Breast epithelium (tissue), 3 donors: ENCODE results near the gene ZNF747.

ENCODE experiments used
- POLR2A ChIP-seq: fragments of 450-650 bp; IDR thresholded peaks from one replicate; pipeline ENCODE4 v1.6.1; 2016; ENCODE audit warnings: antibody characterized with exemption, mild to moderate bottlenecking, moderate library complexity
- POLR2AphosphoS5 ChIP-seq, 3 donors: sonication (generic); formaldehyde crosslinking; IDR thresholded peaks; one replicate each; pipeline ENCODE4 v1.6.1; 2017; ENCODE audit warnings: antibody characterized with exemption in 3 of 3
- TF ChIP-seq, protein P1 (sequence below), 3 donors: fragments of 450-650 bp; IDR thresholded peaks; one replicate each; pipeline ENCODE4 v1.5.1; 2016 to 2017; ENCODE audit warnings: antibody characterized with exemption in 3 of 3, mild to moderate bottlenecking in 3 of 3, moderate library complexity in 3 of 3

DNA sequence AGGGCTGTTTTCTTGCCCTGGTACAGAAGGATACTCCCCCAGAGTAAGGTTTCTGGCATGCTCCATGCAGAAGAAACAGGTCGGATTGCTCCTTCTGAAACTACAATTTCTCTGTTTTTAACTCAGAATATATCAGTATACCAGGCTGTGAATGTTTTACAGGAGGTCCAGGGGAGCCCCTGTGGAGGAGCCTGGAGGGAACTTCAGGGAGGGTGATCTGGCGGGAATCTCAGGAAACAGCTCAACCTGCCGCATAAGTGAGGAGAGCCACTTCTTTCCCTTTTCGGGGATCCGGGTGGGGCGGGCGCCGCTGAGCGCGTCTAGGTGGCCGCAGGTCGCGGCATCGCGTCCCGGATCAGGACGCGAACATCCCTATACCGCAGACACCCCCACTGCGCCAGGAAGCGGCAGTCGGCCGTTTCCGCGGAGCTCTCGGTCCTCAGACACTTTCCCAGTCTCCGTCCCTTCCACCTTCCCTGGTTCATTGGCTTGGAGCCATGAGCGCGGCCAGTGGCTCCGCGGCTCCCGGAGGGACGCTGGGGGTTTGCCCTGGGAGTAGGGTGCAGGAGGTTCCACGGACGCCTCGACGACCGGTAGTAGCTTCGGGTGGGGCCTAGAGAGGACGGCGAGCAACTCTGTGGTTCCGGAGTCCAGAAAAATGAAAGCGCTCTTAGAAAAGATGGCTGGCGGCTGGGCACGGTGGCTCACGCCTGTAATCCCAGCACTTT, 26.6 kb upstream of the ZNF747 start:
- TF ChIP-seq, protein P1, sequence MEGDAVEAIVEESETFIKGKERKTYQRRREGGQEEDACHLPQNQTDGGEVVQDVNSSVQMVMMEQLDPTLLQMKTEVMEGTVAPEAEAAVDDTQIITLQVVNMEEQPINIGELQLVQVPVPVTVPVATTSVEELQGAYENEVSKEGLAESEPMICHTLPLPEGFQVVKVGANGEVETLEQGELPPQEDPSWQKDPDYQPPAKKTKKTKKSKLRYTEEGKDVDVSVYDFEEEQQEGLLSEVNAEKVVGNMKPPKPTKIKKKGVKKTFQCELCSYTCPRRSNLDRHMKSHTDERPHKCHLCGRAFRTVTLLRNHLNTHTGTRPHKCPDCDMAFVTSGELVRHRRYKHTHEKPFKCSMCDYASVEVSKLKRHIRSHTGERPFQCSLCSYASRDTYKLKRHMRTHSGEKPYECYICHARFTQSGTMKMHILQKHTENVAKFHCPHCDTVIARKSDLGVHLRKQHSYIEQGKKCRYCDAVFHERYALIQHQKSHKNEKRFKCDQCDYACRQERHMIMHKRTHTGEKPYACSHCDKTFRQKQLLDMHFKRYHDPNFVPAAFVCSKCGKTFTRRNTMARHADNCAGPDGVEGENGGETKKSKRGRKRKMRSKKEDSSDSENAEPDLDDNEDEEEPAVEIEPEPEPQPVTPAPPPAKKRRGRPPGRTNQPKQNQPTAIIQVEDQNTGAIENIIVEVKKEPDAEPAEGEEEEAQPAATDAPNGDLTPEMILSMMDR (IDR thresholded peaks at IDR 0.05), result no peak
- TF ChIP-seq POLR2A (no peak), POLR2AphosphoS5 (IDR thresholded peaks at IDR 0.05) (no peak)
